ENCODE results near the gene ZNF324.

- TF ChIP-seq CTCF (optimal IDR thresholded peaks at IDR 0.05 in 1 of 3, IDR thresholded peaks at IDR 0.05 in 1 of 3, conservative IDR thresholded peaks at IDR 0.05 in 1 of 3; ENCODE audit: extremely low read depth in 1 of 3, insufficient read depth in 2 of 3, low read length in 3 of 3): no peak
- TF ChIP-seq EZH2 (IDR thresholded peaks at IDR 0.05; ENCODE audit: low read length): no peak
Measured at GRCh38 chr19:58480831-58481230, 14.0 kb downstream of the ZNF324 start.
